CD4-positive, alpha-beta T cell (primary cell): ENCODE results near the gene SIDT2. TPM values are rescaled to one million over a fixed set of nuclear protein-coding genes. Genes with fewer than 3 reads are reported as not detected.

Experiments
- ATAC-seq: fragments of 200-7000 bp; cut with Tn5 transposase; one replicate; pipeline ENCODE4 v1.10.0; 2022; ENCODE audit warnings: mild to moderate bottlenecking; ENCODE audit not compliant: poor library complexity
- CTCF ChIA-PET: fragments of 350-600 bp; sonication (Branson Sonifier 250); formaldehyde crosslinking; loops from one replicate; lab custom pipeline; 2021; ENCODE audit warnings: antibody characterized with exemption, inconsistent platforms; lab: Charles Lee
- POLR2A ChIA-PET: fragments of 350-600 bp; sonication (Branson Sonifier 250); formaldehyde crosslinking; loops from one replicate; lab custom pipeline; 2021; ENCODE audit warnings: antibody characterized with exemption, inconsistent platforms; lab: Charles Lee
- DNase-seq, 14 experiments: peaks; one replicate each; pipeline ENCODE4 v3.0.0-alpha.2; 2013 to 2020; ENCODE audit warnings: mixed read lengths in 2 of 14
- H3K27ac ChIP-seq, 2 donors: one replicate each; pipeline versions ENCODE4 v1.5.1 to v1.7.0; 2013; ENCODE audit warnings: low read length in 2 of 2, low read depth in 1 of 2, mild to moderate bottlenecking in 1 of 2
- H3K27me3 ChIP-seq, 2 experiments: 1 replicate in 1 of 2; 2 replicates in 1 of 2; pipeline versions ENCODE4 v1.6.1 to v1.7.0; 2013; ENCODE audit warnings: low read length in 2 of 2, control low read depth in 1 of 2, mild to moderate bottlenecking in 1 of 2, moderate library complexity in 1 of 2; ENCODE audit not compliant: insufficient read depth in 2 of 2, control insufficient read depth in 1 of 2
- H3K36me3 ChIP-seq: one replicate; pipeline ENCODE4 v1.6.1; 2013; ENCODE audit warnings: low read length, control low read depth; ENCODE audit not compliant: insufficient read depth
- H3K4me1 ChIP-seq: one replicate; pipeline ENCODE4 v1.6.1; 2013; ENCODE audit warnings: low read length, control low read depth; ENCODE audit not compliant: insufficient read depth
- H3K4me3 ChIP-seq: one replicate; pipeline ENCODE4 v1.5.1; 2013; ENCODE audit warnings: mild to moderate bottlenecking, low read length, moderate library complexity
- H3K9me3 ChIP-seq, 2 experiments: 1 replicate in 1 of 2; 2 replicates in 1 of 2; pipeline versions ENCODE4 v1.6.1 to v1.7.0; 2013; ENCODE audit warnings: low read length in 2 of 2, mild to moderate bottlenecking in 2 of 2, control low read depth in 1 of 2, moderate library complexity in 1 of 2; ENCODE audit not compliant: control insufficient read depth in 1 of 2, insufficient read depth in 1 of 2
- H3K27ac Mint-ChIP-seq: one replicate; pipeline ENCODE4 v1.8.0; 2020; ENCODE audit warnings: mixed read lengths
- H3K27me3 Mint-ChIP-seq: one replicate; pipeline ENCODE4 v1.8.0; 2021; ENCODE audit warnings: mixed read lengths
- H3K36me3 Mint-ChIP-seq: one replicate; pipeline ENCODE4 v1.8.0; 2021; ENCODE audit warnings: low read depth, mixed read lengths
- H3K4me1 Mint-ChIP-seq: one replicate; pipeline ENCODE4 v1.8.0; 2021; ENCODE audit warnings: low read depth, mixed read lengths
- H3K4me3 Mint-ChIP-seq: one replicate; pipeline ENCODE4 v1.8.0; 2020; ENCODE audit warnings: mild to moderate bottlenecking, mixed read lengths
- H3K9me3 Mint-ChIP-seq: one replicate; pipeline ENCODE4 v1.8.0; 2020; ENCODE audit warnings: mixed read lengths
- CTCF ChIP-seq: fragments of 200-600 bp; IDR thresholded peaks from one replicate; pipeline ENCODE4 v1.8.0; 2022; ENCODE audit warnings: antibody characterized with exemption, mild to moderate bottlenecking
- intact Hi-C, 2 experiments: fragments of 100-400 bp; cut with DNase I in 1 of 2; cut with micrococcal nuclease in 1 of 2; formaldehyde crosslinking; loops; one replicate each; pipeline versions ENCODE4 v1.15.1 to v1.9.0; 2023 to 2025; cut with DNase I, micrococcal nuclease
- total RNA-seq, 174 experiments: library from RNA in 2 of 174; stranded (reverse) in 2 of 174; gene quantifications; one replicate each; pipeline ENCODE4 v1.2.3 and lab custom pipeline; 2021 to 2026

Gene SIDT2
- total RNA-seq, 2 experiments from 2014 or later, result 197 to 200 TPM

- no peak for TF ChIP-seq CTCF
- ATAC-seq (no peak), DNase-seq (no peak)
- ChIA-PET POLR2A (interaction anchor here (0.6 to 4.2 kb wide), 9 partner anchors 9 to 442 kb away, joined by 3 to 46 read pairs (median 6); partner anchors contain the start of genes CEP164, PAFAH1B2, SIDT2 and ZPR1), CTCF (no interaction called here)
- Histone ChIP-seq H3K27ac (peak overlapping the region; percentile 91 to 97), H3K4me1 (peaks cover 58% of the 10 kb centered on the region), H3K27me3 (no peaks in the 10 kb centered on the region), H3K9me3 (no peaks in the 10 kb centered on the region), H3K4me3 (peak overlapping the region; percentile 100), H3K36me3 (peaks cover 52% of the 10 kb centered on the region)
- H3K36me3 Mint-ChIP-seq, result peaks cover 89% of the 10 kb centered on the region
- H3K27ac Mint-ChIP-seq, result peak overlapping the region; percentile 90
- H3K4me3 Mint-ChIP-seq, result peak overlapping the region; percentile 95
- intact Hi-C loops, result loop anchor here (2.0 to 10.0 kb wide), 8 partner anchors 85 to 1345 kb away; partner anchors contain the start of genes ARCN1 (in 1 of the 2), BUD13 (in 1 of the 2), CEP164 (in 1 of the 2) and PAFAH1B2 (in 1 of the 2)
- H3K27me3 Mint-ChIP-seq, result no peaks in the 10 kb centered on the region
- peaks cover 69% of the 10 kb centered on the region for H3K4me1 Mint-ChIP-seq
- H3K9me3 Mint-ChIP-seq, result no peaks in the 10 kb centered on the region
Measured at GRCh38 chr11:117229931-117230285, 51.4 kb downstream of the SIDT2 start.

- no peaks in the 10 kb centered on the region for H3K9me3 ChIP-seq
- H3K27ac Mint-ChIP-seq, result peak overlapping the region; percentile 90
- DNase-seq (peak in 12 of 14 experiments; percentile 4 to 82 (median 30)), ATAC-seq (peak; percentile 62)
- POLR2A ChIA-PET, result interaction anchor here (0.6 to 4.2 kb wide), 10 partner anchors 9 to 443 kb away, joined by 3 to 46 read pairs (median 7); partner anchors contain the start of genes CEP164, PAFAH1B2, SIDT2 and ZPR1
- H3K4me3 Mint-ChIP-seq, result peak overlapping the region; percentile 95
- peaks cover 84% of the 10 kb centered on the region for H3K36me3 Mint-ChIP-seq
- H3K27me3 ChIP-seq, result no peaks in the 10 kb centered on the region
- peak overlapping the region; percentile 91 to 97 for H3K27ac ChIP-seq
- H3K4me1 ChIP-seq, result peaks cover 58% of the 10 kb centered on the region
- peaks cover 69% of the 10 kb centered on the region for H3K4me1 Mint-ChIP-seq
- intact Hi-C loops, result loop anchor here (5.0 to 10.0 kb wide), 4 partner anchors 97 to 1344 kb away; partner anchors contain the start of genes ARCN1 (in 1 of the 2), BUD13 (in 1 of the 2), CEP164 (in 1 of the 2) and ZPR1 (in 1 of the 2)
- H3K9me3 Mint-ChIP-seq, result no peaks in the 10 kb centered on the region
- H3K36me3 ChIP-seq, result peaks cover 48% of the 10 kb centered on the region
- H3K27me3 Mint-ChIP-seq, result no peaks in the 10 kb centered on the region
- peak overlapping the region; percentile 100 for H3K4me3 ChIP-seq
- TF ChIP-seq CTCF, result no peak
- CTCF ChIA-PET, result interaction anchor here (0.6 kb wide), 1 partner anchor 85 kb away, joined by 3 read pairs; the partner anchor contains the start of gene BACE1
Measured at GRCh38 chr11:117230286-117230961, 51.9 kb downstream of the SIDT2 start.

GRCh38 chr11:117230999-117231841 is 52.7 kb downstream of the SIDT2 start:
- Mint-ChIP-seq H3K4me3 (peak overlapping the region; percentile 95), H3K9me3 (no peaks in the 10 kb centered on the region), H3K4me1 (peaks cover 68% of the 10 kb centered on the region), H3K27me3 (no peaks in the 10 kb centered on the region), H3K36me3 (peaks cover 77% of the 10 kb centered on the region), H3K27ac (peak overlapping the region; percentile 90)
- peak overlapping the region; percentile 91 to 97 for H3K27ac ChIP-seq
- intact Hi-C loops, result loop anchor here (5.0 to 10.0 kb wide), 4 partner anchors 96 to 1344 kb away; partner anchors contain the start of genes ARCN1 (in 1 of the 2), BUD13 (in 1 of the 2), CEP164 (in 1 of the 2) and ZPR1 (in 1 of the 2)
- no peaks in the 10 kb centered on the region for H3K27me3 ChIP-seq
- H3K36me3 ChIP-seq, result peaks cover 40% of the 10 kb centered on the region
- peaks cover 50% of the 10 kb centered on the region for H3K4me1 ChIP-seq
- ATAC-seq, result no peak
- no peaks in the 10 kb centered on the region for H3K9me3 ChIP-seq
- ChIA-PET POLR2A (interaction anchor here (0.7 to 4.2 kb wide), 12 partner anchors 10 to 443 kb away, joined by 3 to 46 read pairs (median 6); partner anchors contain the start of genes CEP164, PAFAH1B2, SIDT2 and ZPR1), CTCF (interaction anchor here (0.6 to 1.1 kb wide), 2 partner anchors 49 to 85 kb away, joined by 3 read pairs; partner anchors contain the start of gene BACE1)
- TF ChIP-seq CTCF, result no peak
- DNase-seq, result peak in 1 of 14 experiments; percentile 19
- peak overlapping the region; percentile 100 for H3K4me3 ChIP-seq
